Measurements from ENCODE around the gene HIC1.

GRCh38 chr17:2092253-2092652 is 37.4 kb downstream of the HIC1 start:
- no peak for TF ChIP-seq CTCF (IDR thresholded peaks at IDR 0.05; ENCODE audit: poor library complexity)
- TF ChIP-seq EZH2 (IDR thresholded peaks at IDR 0.05; ENCODE audit: borderline replicate concordance), result no peak
